GM21360 (cell line): Measurements from ENCODE around the gene NDUFAF7.
"Not testable (repeated sequence)": the region's sequence is repeated elsewhere in the genome, so short reads cannot be mapped to it uniquely, and the experiment has no call there.

Source experiments
- ATAC-seq: cut with Tn5 transposase; IDR thresholded peaks from one replicate; pipeline ENCODE4 v1.9.1; 2021; ENCODE audit warnings: mild to moderate bottlenecking, moderate library complexity; ENCODE audit not compliant: unreplicated experiment

Gene NDUFAF7

GRCh38 chr2:37276291-37276690 is 44.8 kb downstream of the NDUFAF7 start:
- no peak for ATAC-seq

GRCh38 chr2:37281916-37282315 is 50.5 kb downstream of the NDUFAF7 start:
- no peak for ATAC-seq

GRCh38 chr2:37282746-37283145 is 51.3 kb downstream of the NDUFAF7 start:
- no peak for ATAC-seq

- no peak for ATAC-seq
Measured at GRCh38 chr2:37283207-37283606, 51.7 kb downstream of the NDUFAF7 start.

GRCh38 chr2:37284381-37284780 is 52.9 kb downstream of the NDUFAF7 start:
- ATAC-seq: no peak

- ATAC-seq: no peak
Measured at GRCh38 chr2:37287966-37288365, 56.5 kb downstream of the NDUFAF7 start.

GRCh38 chr2:37291680-37292079 is 60.2 kb downstream of the NDUFAF7 start:
- no peak for ATAC-seq

GRCh38 chr2:37294858-37295257 is 63.4 kb downstream of the NDUFAF7 start:
- not testable (repeated sequence) for ATAC-seq

GRCh38 chr2:37295469-37296073 is 64.1 kb downstream of the NDUFAF7 start:
- ATAC-seq: no peak

GRCh38 chr2:37297632-37298031 is 66.2 kb downstream of the NDUFAF7 start:
- no peak for ATAC-seq
